Karpas-422 (cell line): ENCODE measurements around the gene HOXD13. TPM values are rescaled to one million over a fixed set of nuclear protein-coding genes. Genes with fewer than 3 reads are reported as not detected.

Experiments
- DNase-seq: peaks from one replicate; pipeline ENCODE4 v3.0.0-alpha.2; 2015
- H2AFZ ChIP-seq: fragments of 200-600 bp; sonication (generic); 2 replicates; pipeline ENCODE4 v1.6.1; 2014; ENCODE audit warnings: antibody characterized with exemption, low read length, mixed read lengths
- H3K27ac ChIP-seq: fragments of 200-600 bp; sonication (generic); 2 replicates; pipeline ENCODE4 v1.5.1; 2014; ENCODE audit warnings: mild to moderate bottlenecking, low read length, moderate library complexity
- H3K27me3 ChIP-seq: fragments of 200-600 bp; sonication (generic); 2 replicates; pipeline ENCODE4 v1.6.1; 2014; ENCODE audit warnings: low read length, mixed read lengths
- H3K36me3 ChIP-seq: fragments of 200-600 bp; sonication (generic); 2 replicates; pipeline ENCODE4 v1.6.1; 2014; ENCODE audit warnings: low read length, mixed read lengths; ENCODE audit not compliant: insufficient read depth
- H3K4me1 ChIP-seq: fragments of 200-600 bp; sonication (generic); 2 replicates; pipeline ENCODE4 v1.6.1; 2014; ENCODE audit warnings: mild to moderate bottlenecking, low read length, mixed read lengths
- H3K4me2 ChIP-seq: fragments of 200-600 bp; sonication (generic); 2 replicates; pipeline ENCODE4 v1.6.1; 2014; ENCODE audit warnings: low read length, low read depth, mild to moderate bottlenecking; ENCODE audit not compliant: poor library complexity, severe bottlenecking
- H3K4me3 ChIP-seq: fragments of 200-600 bp; sonication (generic); 2 replicates; pipeline ENCODE4 v1.5.1; 2014; ENCODE audit warnings: mild to moderate bottlenecking, antibody characterized with exemption, low read length, mixed read lengths
- H3K79me2 ChIP-seq: fragments of 200-600 bp; sonication (generic); 2 replicates; pipeline ENCODE4 v1.6.1; 2014; ENCODE audit warnings: mild to moderate bottlenecking, low read length, mixed read lengths
- H3K9ac ChIP-seq: fragments of 200-600 bp; sonication (generic); 2 replicates; pipeline ENCODE4 v1.6.0; 2014; ENCODE audit warnings: low read length
- H3K9me2 ChIP-seq: fragments of 200-600 bp; sonication (generic), shearing (Covaris generic); replicated peaks from 2 replicates; pipeline ENCODE4 v1.6.0; 2014; ENCODE audit warnings: mild to moderate bottlenecking, low read length, moderate library complexity; ENCODE audit not compliant: insufficient read depth
- H3K9me3 ChIP-seq: fragments of 300-700, 200-600 bp; sonication (generic); 2 replicates; pipeline ENCODE4 v1.6.1; 2014; ENCODE audit warnings: low read length, mixed read lengths
- H4K20me1 ChIP-seq: fragments of 200-600 bp; sonication (generic); 2 replicates; pipeline ENCODE4 v1.6.1; 2014; ENCODE audit warnings: mild to moderate bottlenecking, antibody characterized with exemption, low read length, low read depth; ENCODE audit not compliant: insufficient read depth
- total RNA-seq: library from RNA; depleted of rRNA; stranded (reverse); fragments of >200 nt; shearing (Covaris generic); gene quantifications from 2 replicates; pipeline ENCODE4 v1.2.3, GENCODE V29; 2014; ENCODE audit warnings: low replicate concordance

The HOXD13 gene
- total RNA-seq, 1 experiment from 2014 or later = not detected

- no peak overlapping the region for H3K27ac ChIP-seq
- DNase-seq = no peak
- no peak overlapping the region for H3K4me2 ChIP-seq
- H3K79me2 ChIP-seq = no peaks in the 10 kb centered on the region
- no peak overlapping the region for H3K9ac ChIP-seq
- H4K20me1 ChIP-seq = no peaks in the 10 kb centered on the region
- no peaks in the 10 kb centered on the region for H3K27me3 ChIP-seq
- H2AFZ ChIP-seq = no peak overlapping the region
- H3K9me3 ChIP-seq = no peaks in the 10 kb centered on the region
- peaks cover 16% of the 10 kb centered on the region for H3K4me1 ChIP-seq
- no peaks in the 10 kb centered on the region for H3K9me2 ChIP-seq
- no peak overlapping the region for H3K4me3 ChIP-seq
- H3K36me3 ChIP-seq = no peaks in the 10 kb centered on the region
These were observed 37.3 kb downstream of the HOXD13 start for GRCh38 chr2:176129813-176130146.

- DNase-seq = no peak
- Histone ChIP-seq H3K9ac (no peak overlapping the region), H3K9me3 (no peaks in the 10 kb centered on the region), H3K79me2 (no peaks in the 10 kb centered on the region), H3K4me1 (peaks cover 21% of the 10 kb centered on the region), H3K4me2 (no peak overlapping the region), H3K27me3 (no peaks in the 10 kb centered on the region), H3K36me3 (no peaks in the 10 kb centered on the region), H3K27ac (no peak overlapping the region), H3K9me2 (no peaks in the 10 kb centered on the region), H2AFZ (no peak overlapping the region), H3K4me3 (no peak overlapping the region), H4K20me1 (no peaks in the 10 kb centered on the region)
These were observed 37.8 kb downstream of the HOXD13 start for GRCh38 chr2:176130147-176130956.

- Histone ChIP-seq H3K79me2 (no peaks in the 10 kb centered on the region), H3K4me2 (no peak overlapping the region), H3K9me3 (no peaks in the 10 kb centered on the region), H4K20me1 (no peaks in the 10 kb centered on the region), H3K27me3 (no peaks in the 10 kb centered on the region), H3K4me1 (peaks cover 21% of the 10 kb centered on the region), H3K36me3 (no peaks in the 10 kb centered on the region), H2AFZ (no peak overlapping the region), H3K4me3 (no peak overlapping the region), H3K9ac (no peak overlapping the region), H3K9me2 (no peaks in the 10 kb centered on the region), H3K27ac (no peak overlapping the region)
- no peak for DNase-seq
These were observed 38.7 kb downstream of the HOXD13 start for GRCh38 chr2:176130957-176131847.

GRCh38 chr2:176131848-176132158 is 39.3 kb downstream of the HOXD13 start:
- H3K4me1 ChIP-seq = peaks cover 21% of the 10 kb centered on the region

DNA sequence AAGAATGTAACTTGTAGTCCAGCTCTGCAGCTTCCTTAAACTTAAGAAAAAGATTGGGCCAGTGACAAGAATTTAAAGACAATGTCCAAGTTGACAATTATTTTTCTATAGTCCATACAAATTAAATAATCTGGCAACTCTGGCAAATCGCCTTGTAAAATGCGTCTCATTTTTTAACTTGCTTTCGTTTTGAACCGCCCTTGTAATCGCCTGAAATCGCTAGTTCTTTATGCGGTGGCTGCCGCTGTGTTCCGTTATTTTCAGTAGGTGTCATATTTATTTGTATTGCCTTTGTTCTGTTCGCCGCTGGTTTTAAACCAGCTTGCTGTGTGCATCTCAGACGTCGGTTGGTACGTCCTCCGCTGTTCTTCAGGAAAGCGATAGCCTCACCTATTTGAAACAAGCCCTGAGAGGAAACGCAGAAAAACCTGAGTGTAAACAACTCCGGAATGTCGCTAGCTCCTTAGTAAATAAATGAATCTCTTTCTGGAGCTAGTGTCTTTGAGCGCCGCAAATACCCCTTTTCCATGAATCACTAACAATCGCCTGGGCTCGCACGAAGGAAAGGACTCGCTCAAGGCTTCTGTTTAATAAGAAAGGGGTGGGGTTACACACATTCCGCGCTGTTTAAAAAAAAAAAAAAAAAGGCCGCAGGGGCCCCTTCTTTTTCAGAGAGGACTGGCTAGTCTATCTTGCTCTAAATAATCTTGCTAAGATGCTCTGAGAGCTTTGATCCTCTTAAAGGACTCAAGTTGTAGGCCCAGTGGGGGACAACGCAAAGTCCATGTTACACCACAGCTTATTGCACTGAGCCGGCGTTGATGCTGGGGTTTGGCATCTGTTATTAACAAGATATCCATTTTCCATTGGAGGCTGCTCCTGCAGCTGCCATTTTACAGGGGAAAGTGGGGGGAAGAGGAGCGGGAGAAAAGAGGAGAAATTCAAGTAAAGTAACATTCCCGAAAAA is 40.0 kb downstream of the HOXD13 start:
- Histone ChIP-seq H3K27me3 (no peaks in the 10 kb centered on the region), H3K9ac (no peak overlapping the region), H4K20me1 (no peaks in the 10 kb centered on the region), H3K79me2 (no peaks in the 10 kb centered on the region), H3K4me2 (no peak overlapping the region), H3K36me3 (no peaks in the 10 kb centered on the region), H3K4me1 (peaks cover 18% of the 10 kb centered on the region), H3K27ac (no peak overlapping the region), H2AFZ (no peak overlapping the region), H3K4me3 (no peak overlapping the region), H3K9me2 (no peaks in the 10 kb centered on the region), H3K9me3 (no peaks in the 10 kb centered on the region)
- DNase-seq = no peak

More at GRCh38 chr2:176131848-176132158, 39.3 kb downstream of the HOXD13 start:
- no peak overlapping the region for H2AFZ ChIP-seq
- no peak overlapping the region for H3K9ac ChIP-seq
- no peaks in the 10 kb centered on the region for H3K9me3 ChIP-seq
- H3K27ac ChIP-seq = no peak overlapping the region
- no peaks in the 10 kb centered on the region for H3K27me3 ChIP-seq
- H3K4me3 ChIP-seq = no peak overlapping the region
- H3K36me3 ChIP-seq = no peaks in the 10 kb centered on the region
- DNase-seq = no peak
- H3K4me2 ChIP-seq = no peak overlapping the region
- H3K79me2 ChIP-seq = no peaks in the 10 kb centered on the region
- H3K9me2 ChIP-seq = no peaks in the 10 kb centered on the region
- H4K20me1 ChIP-seq = no peaks in the 10 kb centered on the region

DNA sequence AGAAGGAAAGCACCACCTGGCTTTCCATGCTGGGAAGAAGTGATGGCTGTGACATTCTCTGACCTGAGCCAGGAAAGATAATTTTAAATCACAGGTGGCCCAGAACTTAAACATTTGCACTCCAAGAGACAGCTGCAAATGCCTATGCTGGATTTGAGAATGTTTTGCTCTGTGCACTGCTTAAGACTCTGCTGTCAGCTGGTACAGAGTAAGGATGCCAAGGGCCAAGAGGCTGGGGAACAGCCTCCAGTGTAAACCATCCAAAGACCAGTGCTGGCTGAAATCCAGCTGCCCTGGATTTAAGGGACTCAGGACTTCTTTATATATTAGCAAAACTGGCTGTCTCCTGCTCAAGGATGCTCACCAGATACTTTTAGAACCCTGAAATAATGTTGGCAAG is 40.9 kb downstream of the HOXD13 start:
- Histone ChIP-seq H3K9ac (no peak overlapping the region), H3K27ac (no peak overlapping the region), H3K4me1 (peaks cover 18% of the 10 kb centered on the region), H3K4me3 (no peak overlapping the region), H3K36me3 (no peaks in the 10 kb centered on the region), H3K9me2 (no peaks in the 10 kb centered on the region), H2AFZ (peak overlapping the region; percentile 82; the same call in 1 of the 2 replicates), H3K27me3 (no peaks in the 10 kb centered on the region), H3K79me2 (no peaks in the 10 kb centered on the region), H4K20me1 (no peaks in the 10 kb centered on the region), H3K9me3 (no peaks in the 10 kb centered on the region), H3K4me2 (no peak overlapping the region)
- DNase-seq = no peak

GRCh38 chr2:176134035-176134434 is 41.5 kb downstream of the HOXD13 start:
- Histone ChIP-seq H3K9ac (no peak overlapping the region), H3K9me2 (no peaks in the 10 kb centered on the region), H3K36me3 (no peaks in the 10 kb centered on the region), H3K4me3 (no peak overlapping the region), H4K20me1 (no peaks in the 10 kb centered on the region), H3K4me2 (no peak overlapping the region), H3K79me2 (no peaks in the 10 kb centered on the region), H2AFZ (peak overlapping the region; percentile 82), H3K9me3 (no peaks in the 10 kb centered on the region), H3K27ac (no peak overlapping the region), H3K4me1 (peaks cover 18% of the 10 kb centered on the region), H3K27me3 (no peaks in the 10 kb centered on the region)
- no peak for DNase-seq
